ENCODE data around the gene SLC44A4. TPM values are rescaled to one million over a fixed set of nuclear protein-coding genes. Genes with fewer than 3 reads are reported as not detected.

The SLC44A4 gene
- total RNA-seq, 2 experiments from 2014 or later = not detected

DNA sequence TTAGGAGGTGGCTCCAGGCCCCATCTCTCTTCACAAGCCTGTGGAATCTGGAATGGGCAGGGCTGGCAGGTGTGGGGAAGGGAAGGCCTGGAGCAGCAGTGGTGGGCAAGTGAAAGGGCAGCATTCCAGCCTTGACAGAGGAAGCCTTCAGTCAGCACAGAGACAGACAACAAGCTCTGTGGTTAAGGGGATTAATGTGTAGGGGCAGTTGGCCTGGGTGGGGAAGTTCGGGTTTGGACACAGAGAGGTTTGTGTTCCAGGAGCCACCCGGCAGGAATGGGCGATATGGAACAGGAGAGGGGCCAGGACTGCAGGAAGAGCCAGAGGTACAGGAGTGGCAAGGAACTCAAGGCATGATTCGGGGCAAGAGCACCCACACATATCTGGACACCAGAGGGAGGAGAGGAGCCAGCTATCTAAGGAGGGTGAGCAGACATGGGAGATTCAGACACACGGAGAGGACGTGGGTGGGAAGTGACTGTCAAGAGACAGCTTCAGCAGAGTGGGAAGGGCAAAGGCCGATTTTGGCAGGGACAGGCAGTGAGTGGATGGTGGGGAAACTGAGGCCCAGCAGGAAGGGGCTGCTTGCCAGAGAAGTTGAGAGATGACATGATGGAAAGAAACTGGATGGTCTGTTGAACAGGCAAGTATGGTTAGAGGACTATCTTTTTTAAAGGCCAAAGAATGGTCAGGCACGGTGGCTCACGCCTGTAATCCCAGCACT lies 2.5 kb upstream of the SLC44A4 start:
- no peak overlapping the region for H3K27ac Mint-ChIP-seq
- no peaks in the 10 kb centered on the region for H3K9me3 Mint-ChIP-seq (ENCODE audit: low read depth)
- ATAC-seq = no peak
- H3K27me3 Mint-ChIP-seq = no peaks in the 10 kb centered on the region
- no peak overlapping the region for H3K4me3 Mint-ChIP-seq
- H3K36me3 Mint-ChIP-seq = peaks cover 17% of the 10 kb centered on the region
- CTCF ChIA-PET = interaction anchor here (0.7 to 1.0 kb wide), 2 partner anchors 10 to 50 kb away, joined by 3 read pairs; no protein-coding TSS in a partner anchor
- no peak for DNase-seq
- H3K4me1 Mint-ChIP-seq = no peaks in the 10 kb centered on the region

DNA sequence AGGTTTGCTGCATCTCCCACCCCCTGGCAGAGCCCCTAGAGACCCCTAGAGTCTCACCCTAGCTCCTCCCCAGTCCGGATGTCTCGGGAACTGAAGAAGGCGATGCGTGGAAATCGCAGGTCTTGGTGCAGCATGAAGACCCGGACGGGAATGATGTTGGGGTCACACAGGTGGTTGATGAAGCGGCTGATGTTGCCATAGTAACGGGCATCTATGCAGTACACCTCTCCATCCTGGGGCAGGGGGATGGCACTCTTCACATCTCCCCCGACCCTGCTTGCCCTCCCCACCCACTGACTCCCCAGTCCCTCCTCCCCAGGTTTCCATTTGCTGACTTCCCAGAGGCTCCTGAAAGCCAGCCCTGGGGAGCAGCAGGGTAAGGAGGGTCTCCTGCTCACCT lies 1.8 kb upstream of the SLC44A4 start:
- CTCF ChIA-PET = interaction anchor here (1.4 kb wide), 1 partner anchor 8 kb away, joined by 5 read pairs; no protein-coding TSS in a partner anchor
- no peak for ATAC-seq
- peaks cover 13% of the 10 kb centered on the region for H3K36me3 Mint-ChIP-seq

DNA sequence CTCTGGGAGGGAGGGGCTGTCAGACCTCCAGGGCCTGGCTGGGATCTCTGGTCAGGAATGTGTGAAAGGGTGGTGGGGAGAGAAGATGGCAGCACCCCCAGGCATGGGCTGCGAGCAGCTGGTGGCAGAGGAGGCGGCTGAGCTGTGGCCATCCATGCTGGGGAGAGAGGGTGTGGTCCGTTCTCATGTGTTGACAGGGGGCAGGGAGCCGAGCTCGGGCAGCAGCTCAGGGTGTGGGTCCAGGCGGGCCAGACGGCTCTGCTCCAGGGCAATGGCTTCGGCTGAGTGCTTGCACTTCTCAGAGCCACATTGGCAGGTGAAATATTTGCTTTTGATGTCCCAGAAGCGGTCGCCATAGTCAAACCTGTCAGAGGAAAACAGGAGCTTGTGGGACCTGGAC lies 1.1 kb upstream of the SLC44A4 start:
- Mint-ChIP-seq H3K9me3 (ENCODE audit: low read depth) (no peaks in the 10 kb centered on the region), H3K27ac (no peak overlapping the region), H3K27me3 (no peaks in the 10 kb centered on the region), H3K4me1 (peaks cover 2% of the 10 kb centered on the region), H3K36me3 (peaks cover 13% of the 10 kb centered on the region), H3K4me3 (no peak overlapping the region)
- DNase-seq = no peak
- CTCF ChIA-PET = interaction anchor here (1.4 kb wide), 1 partner anchor 9 kb away, joined by 5 read pairs; no protein-coding TSS in a partner anchor
- no peak for ATAC-seq

More for the DNA sequence above, 1.8 kb upstream of the SLC44A4 start:
- no peak overlapping the region for H3K27ac Mint-ChIP-seq
- H3K27me3 Mint-ChIP-seq = no peaks in the 10 kb centered on the region
- no peak overlapping the region for H3K4me3 Mint-ChIP-seq
- H3K4me1 Mint-ChIP-seq = peaks cover 2% of the 10 kb centered on the region
- no peak for DNase-seq
- no peaks in the 10 kb centered on the region for H3K9me3 Mint-ChIP-seq (ENCODE audit: low read depth)

DNA sequence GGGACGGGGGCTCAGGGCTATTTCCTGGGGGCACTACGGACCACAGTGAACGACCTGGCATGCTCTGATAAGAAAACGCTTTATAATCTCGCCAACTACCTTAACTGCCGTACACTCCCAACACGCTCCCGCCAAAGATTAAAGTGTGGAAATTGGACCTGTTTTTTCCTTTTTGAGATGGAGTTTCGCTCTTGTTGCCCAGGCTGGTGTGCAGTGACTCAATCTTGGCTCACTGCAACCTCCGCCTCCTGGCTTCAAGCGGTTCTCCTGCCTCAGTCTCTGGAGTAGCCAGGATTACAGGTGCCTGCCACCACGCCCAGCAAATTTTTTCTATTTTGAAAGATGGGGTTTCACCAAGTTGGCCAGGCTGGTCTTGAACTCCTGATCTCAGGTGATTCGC lies 346 bp upstream of the SLC44A4 start:
- Mint-ChIP-seq H3K9me3 (ENCODE audit: low read depth) (no peaks in the 10 kb centered on the region), H3K27me3 (no peaks in the 10 kb centered on the region), H3K4me1 (peaks cover 2% of the 10 kb centered on the region), H3K36me3 (peaks cover 13% of the 10 kb centered on the region), H3K4me3 (no peak overlapping the region), H3K27ac (no peak overlapping the region)
- DNase-seq (no peak), ATAC-seq (no peak)
- CTCF ChIA-PET = no interaction called here

DNA sequence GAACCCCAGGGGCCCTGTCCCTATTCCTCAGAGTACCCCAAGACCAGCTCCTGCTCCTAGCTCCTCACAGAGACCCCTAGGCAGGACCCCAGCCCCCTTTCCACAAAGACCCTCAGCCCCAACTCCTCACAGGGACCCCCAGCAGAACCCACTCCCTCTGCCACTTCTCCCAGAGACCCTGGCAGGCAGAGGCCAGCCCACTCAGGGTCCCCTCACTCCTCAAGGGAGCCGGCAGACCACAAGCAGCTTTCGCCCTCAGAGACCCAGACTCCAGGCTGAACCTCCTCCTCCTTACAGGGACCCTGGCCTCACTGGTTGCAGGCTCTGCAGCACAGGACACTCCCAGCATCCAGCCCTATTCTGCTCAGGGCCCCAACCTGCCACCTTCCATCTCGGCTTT lies 575 bp downstream of the SLC44A4 start:
- CTCF ChIA-PET = no interaction called here
- no peak overlapping the region for H3K4me3 Mint-ChIP-seq
- peaks cover 13% of the 10 kb centered on the region for H3K36me3 Mint-ChIP-seq
- ATAC-seq (no peak), DNase-seq (no peak)
- H3K27me3 Mint-ChIP-seq = no peaks in the 10 kb centered on the region
- H3K9me3 Mint-ChIP-seq (ENCODE audit: low read depth) = no peaks in the 10 kb centered on the region
- no peak overlapping the region for H3K27ac Mint-ChIP-seq
- H3K4me1 Mint-ChIP-seq = peaks cover 2% of the 10 kb centered on the region

DNA sequence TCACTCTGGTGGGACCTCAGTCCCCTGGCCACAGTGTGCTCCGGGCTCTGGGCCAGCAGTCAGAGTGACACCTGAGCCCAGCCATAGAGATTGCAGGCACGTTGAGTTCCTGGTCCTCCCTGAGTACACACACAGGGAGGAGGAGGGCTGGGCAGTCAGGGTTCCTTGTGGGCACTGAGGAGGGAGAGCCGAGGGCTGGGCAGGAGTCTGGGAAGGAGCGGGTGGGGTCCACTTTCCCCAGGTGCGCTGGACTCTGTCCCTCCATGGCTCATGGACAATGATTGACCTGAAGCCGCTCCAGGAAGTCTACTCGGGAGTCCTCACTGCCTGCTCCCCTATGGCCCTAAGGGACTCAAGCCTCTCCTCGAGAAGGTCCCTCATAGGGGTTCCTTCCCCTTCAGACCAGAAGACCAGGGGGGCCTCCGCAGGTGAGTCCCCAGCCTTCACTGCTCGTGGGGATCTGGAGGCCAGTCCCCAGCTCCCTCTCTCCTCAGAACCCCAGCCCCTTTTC lies 1.1 kb downstream of the SLC44A4 start:
- Mint-ChIP-seq H3K27me3 (no peaks in the 10 kb centered on the region), H3K36me3 (peaks cover 13% of the 10 kb centered on the region), H3K9me3 (ENCODE audit: low read depth) (no peaks in the 10 kb centered on the region), H3K4me1 (peaks cover 2% of the 10 kb centered on the region), H3K27ac (no peak overlapping the region), H3K4me3 (no peak overlapping the region)
- ATAC-seq (no peak), DNase-seq (no peak)
- CTCF ChIA-PET = no interaction called here

DNA sequence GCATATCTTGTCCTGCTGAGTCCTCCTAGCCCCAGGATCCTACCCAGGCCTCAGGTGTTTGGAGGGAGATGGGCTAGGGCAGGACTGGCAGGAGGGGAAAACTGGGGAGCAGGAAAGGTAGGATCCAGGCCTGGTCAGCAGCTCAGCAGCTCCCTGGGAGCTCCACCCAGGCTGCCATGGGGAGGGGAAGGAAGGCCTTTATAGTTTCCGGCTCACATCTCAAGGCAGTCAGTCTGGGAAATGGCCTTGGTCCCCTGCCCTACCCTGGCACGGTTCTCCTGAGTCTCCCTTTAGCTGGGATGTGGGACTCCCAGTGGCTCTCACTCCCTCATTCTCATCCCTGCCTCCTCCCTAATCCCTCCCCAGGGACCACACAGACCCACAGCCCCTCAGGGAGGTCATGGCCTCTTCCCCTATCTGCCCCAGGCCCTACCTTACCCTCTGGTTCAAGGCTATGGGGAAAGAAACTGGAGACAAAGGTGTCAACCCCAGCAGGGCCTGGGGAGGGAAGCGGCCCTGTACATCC lies 1.6 kb downstream of the SLC44A4 start:
- CTCF ChIA-PET = interaction anchor here (1.8 kb wide), 1 partner anchor 108 kb away, joined by 5 read pairs; no protein-coding TSS in a partner anchor

DNA sequence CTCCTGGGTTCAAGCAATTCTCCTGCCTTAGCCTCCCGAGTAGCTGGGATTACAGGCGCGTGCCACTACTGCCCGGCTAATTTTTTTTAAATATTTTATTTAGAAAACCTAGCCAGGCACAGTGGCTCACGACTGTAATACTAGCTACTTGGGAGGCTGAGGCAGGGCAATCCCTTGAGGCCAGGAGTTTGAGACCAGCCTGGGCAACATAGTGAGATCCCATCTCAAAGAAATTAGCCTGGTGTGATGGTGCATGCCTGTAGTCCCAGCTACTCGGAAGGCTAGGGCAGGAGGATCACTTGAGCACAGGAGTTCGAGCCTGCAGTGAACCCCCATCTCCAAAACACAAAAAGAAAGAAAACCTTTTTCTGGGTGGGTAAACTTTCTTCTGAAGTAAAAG lies 2.4 kb downstream of the SLC44A4 start:
- CTCF ChIA-PET = interaction anchor here (1.8 kb wide), 1 partner anchor 107 kb away, joined by 5 read pairs; no protein-coding TSS in a partner anchor
- no peaks in the 10 kb centered on the region for H3K27me3 Mint-ChIP-seq
- H3K4me1 Mint-ChIP-seq = peaks cover 2% of the 10 kb centered on the region
- no peak overlapping the region for H3K4me3 Mint-ChIP-seq
- no peak for DNase-seq
- no peak for ATAC-seq
- no peak overlapping the region for H3K27ac Mint-ChIP-seq
- H3K36me3 Mint-ChIP-seq = peaks cover 9% of the 10 kb centered on the region
- H3K9me3 Mint-ChIP-seq (ENCODE audit: low read depth) = no peaks in the 10 kb centered on the region

More for the DNA sequence above, 1.6 kb downstream of the SLC44A4 start:
- DNase-seq = no peak
- peaks cover 2% of the 10 kb centered on the region for H3K4me1 Mint-ChIP-seq
- H3K4me3 Mint-ChIP-seq = no peak overlapping the region
- no peaks in the 10 kb centered on the region for H3K9me3 Mint-ChIP-seq (ENCODE audit: low read depth)
- H3K36me3 Mint-ChIP-seq = peaks cover 13% of the 10 kb centered on the region
- no peak for ATAC-seq
- H3K27me3 Mint-ChIP-seq = no peaks in the 10 kb centered on the region
- no peak overlapping the region for H3K27ac Mint-ChIP-seq

DNA sequence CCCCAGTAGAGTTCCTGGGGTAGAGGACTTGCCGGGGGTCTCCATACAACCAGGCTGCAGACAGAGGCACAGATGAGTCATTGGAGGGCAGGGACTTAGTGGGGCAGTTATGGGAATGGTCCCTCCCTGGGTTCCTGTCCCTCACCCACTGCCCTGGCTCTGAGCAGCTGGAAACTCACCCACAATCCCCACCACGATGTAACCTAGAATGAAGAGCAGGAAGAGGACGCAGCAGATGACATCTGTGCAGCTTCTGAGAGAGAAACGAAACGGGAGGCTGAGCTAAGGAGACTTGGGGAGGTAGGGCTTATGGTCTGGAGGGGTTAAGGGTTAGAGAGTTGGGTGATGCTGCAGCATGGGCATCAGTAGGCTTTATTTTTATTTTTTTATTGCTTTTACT lies 2.9 kb downstream of the SLC44A4 start:
- H3K4me1 Mint-ChIP-seq = peaks cover 5% of the 10 kb centered on the region
- no peaks in the 10 kb centered on the region for H3K9me3 Mint-ChIP-seq (ENCODE audit: low read depth)
- CTCF ChIA-PET = interaction anchor here (1.8 kb wide), 1 partner anchor 107 kb away, joined by 5 read pairs; no protein-coding TSS in a partner anchor
- no peak overlapping the region for H3K4me3 Mint-ChIP-seq
- H3K36me3 Mint-ChIP-seq = peaks cover 4% of the 10 kb centered on the region
- ATAC-seq = no peak
- no peaks in the 10 kb centered on the region for H3K27me3 Mint-ChIP-seq
- no peak overlapping the region for H3K27ac Mint-ChIP-seq
- no peak for DNase-seq

DNA sequence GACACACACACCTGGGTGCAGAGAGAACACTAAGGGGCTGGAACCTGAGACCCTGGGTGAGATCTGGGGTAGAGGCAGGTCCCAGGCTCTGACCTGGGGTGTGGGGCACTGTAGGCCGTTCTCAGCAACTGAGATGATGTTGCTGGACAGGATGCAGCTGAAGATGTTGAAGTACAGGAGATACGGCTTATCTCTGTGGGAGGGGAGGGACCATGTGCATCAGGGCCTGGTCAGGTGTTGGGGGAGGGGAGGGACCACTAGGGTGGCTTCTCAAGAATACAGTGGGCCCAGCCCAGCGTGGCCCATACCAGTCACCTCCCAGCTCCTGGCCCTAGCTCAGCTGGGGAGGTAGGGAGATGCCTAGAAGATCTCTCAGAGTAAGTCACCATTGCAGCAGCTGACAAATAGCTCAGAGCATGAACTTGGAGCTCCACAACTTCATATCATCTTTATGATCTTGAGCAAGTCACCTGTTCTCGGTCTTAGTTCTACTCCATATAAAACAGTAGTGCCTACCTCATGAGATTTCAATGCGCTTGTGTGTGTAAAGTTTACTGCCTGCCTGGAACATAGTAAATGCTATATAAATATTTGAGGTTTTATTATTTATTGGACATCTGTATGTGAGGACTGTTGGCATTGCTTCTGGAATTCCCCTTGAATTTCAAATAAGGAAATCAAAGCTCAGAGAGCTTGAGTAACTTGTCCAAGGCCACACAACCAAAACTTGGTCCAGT lies 3.8 kb downstream of the SLC44A4 start:
- peak; percentile 16 for ATAC-seq
- H3K4me3 Mint-ChIP-seq = no peak overlapping the region
- CTCF ChIA-PET = interaction anchor here (0.8 to 1.8 kb wide), 4 partner anchors 14 to 106 kb away, joined by 3 to 8 read pairs (median 4); no protein-coding TSS in a partner anchor

DNA sequence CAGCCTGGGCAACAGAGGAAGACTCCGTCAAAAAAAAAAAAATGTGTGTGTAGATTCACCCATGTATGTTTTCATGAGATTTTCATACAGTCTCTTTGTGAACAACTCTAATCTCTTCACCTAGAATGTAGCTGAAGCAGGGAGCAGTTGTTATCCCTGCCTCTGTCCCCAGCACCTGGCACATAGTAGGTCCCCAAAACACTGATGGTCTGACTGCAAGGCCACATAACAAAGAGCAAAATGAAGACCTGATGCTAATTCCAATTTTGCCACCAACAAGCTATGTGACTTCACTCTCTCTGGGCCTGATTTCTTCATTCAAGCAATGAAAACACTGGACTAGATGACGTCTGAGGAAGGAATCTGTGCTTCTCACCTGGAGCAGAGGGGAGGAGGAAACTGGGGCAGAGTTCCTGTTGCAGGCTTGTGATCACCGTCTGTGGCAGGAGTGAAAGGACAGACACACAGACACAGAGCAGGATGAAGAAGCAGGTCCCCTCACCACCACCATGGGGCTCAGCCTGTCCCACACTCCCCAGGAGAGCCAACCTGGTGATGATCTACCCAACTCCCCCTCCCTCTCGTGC lies 4.6 kb downstream of the SLC44A4 start:
- ATAC-seq = no peak
- H3K4me1 Mint-ChIP-seq = peaks cover 5% of the 10 kb centered on the region
- DNase-seq = no peak
- CTCF ChIA-PET = interaction anchor here (0.8 to 1.3 kb wide), 2 partner anchors 15 to 78 kb away, joined by 3 to 8 read pairs; no protein-coding TSS in a partner anchor
- H3K36me3 Mint-ChIP-seq = no peaks in the 10 kb centered on the region
- no peaks in the 10 kb centered on the region for H3K9me3 Mint-ChIP-seq (ENCODE audit: low read depth)
- no peak overlapping the region for H3K27ac Mint-ChIP-seq
- no peak overlapping the region for H3K4me3 Mint-ChIP-seq
- no peaks in the 10 kb centered on the region for H3K27me3 Mint-ChIP-seq

More for the DNA sequence above, 3.8 kb downstream of the SLC44A4 start:
- no peak for DNase-seq
- Mint-ChIP-seq H3K4me1 (peaks cover 5% of the 10 kb centered on the region), H3K36me3 (peaks cover 2% of the 10 kb centered on the region), H3K27ac (no peak overlapping the region), H3K27me3 (no peaks in the 10 kb centered on the region), H3K9me3 (ENCODE audit: low read depth) (no peaks in the 10 kb centered on the region)

DNA sequence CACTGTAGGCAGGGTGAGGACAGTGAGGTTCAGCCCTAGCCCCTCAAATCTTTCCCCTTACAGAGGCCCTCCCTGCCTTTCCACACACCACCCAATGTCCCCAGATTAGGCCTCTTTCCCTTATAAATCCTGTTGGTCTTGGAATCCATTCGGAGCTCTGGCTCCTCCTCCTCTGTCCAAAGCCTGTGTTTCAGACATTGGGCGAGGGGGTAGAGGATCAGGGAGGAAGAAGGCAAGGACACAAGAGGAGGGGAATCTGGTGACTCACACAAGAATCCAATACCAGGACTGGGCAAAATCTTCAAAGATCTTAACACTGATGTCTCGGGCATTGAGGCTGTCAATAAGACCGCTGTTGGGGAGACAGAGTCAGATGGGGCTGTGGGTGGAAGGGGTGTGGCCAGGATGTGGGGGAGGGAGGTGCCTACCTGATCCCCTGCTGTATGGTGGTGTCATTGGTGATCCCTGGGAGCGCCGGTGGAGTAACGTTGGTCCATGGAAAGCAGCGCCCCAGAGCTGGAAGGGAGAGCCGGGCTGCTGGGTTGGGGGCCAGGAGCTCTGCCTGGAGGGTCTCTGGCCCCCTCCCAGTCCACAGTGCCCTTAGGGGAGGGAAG lies 7.6 kb downstream of the SLC44A4 start:
- Mint-ChIP-seq H3K27me3 (no peaks in the 10 kb centered on the region), H3K27ac (no peak overlapping the region), H3K36me3 (no peaks in the 10 kb centered on the region), H3K4me1 (peaks cover 5% of the 10 kb centered on the region), H3K4me3 (no peak overlapping the region), H3K9me3 (ENCODE audit: low read depth) (no peaks in the 10 kb centered on the region)
- DNase-seq = no peak
- no peak for ATAC-seq
- CTCF ChIA-PET = no interaction called here
